Mesenchymal stem cell (in vitro differentiated cells and primary cell): ENCODE measurements around the gene MET.

Experiments
- DNase-seq: peaks from one replicate; pipeline ENCODE4 v3.0.0-alpha.2; 2013
- H2AFZ ChIP-seq: one replicate; pipeline ENCODE4 v1.6.1; 2013; ENCODE audit warnings: low read depth, mild to moderate bottlenecking, control low read depth, inconsistent platforms, low read length, moderate library complexity
- H2AK5ac ChIP-seq: 2 replicates; pipeline ENCODE4 v1.6.1; 2013; ENCODE audit warnings: low read length, moderate library complexity, mild to moderate bottlenecking, inconsistent platforms; ENCODE audit not compliant: severe bottlenecking
- H2BK120ac ChIP-seq: one replicate; pipeline ENCODE4 v1.6.1; 2013; ENCODE audit warnings: low read depth, mild to moderate bottlenecking, inconsistent platforms, low read length, moderate library complexity
- H2BK12ac ChIP-seq, 2 experiments: one replicate each; pipeline ENCODE4 v1.6.1; 2013; ENCODE audit warnings: inconsistent platforms in 2 of 2, low read length in 2 of 2, mild to moderate bottlenecking in 2 of 2, moderate library complexity in 2 of 2, control low read depth in 1 of 2
- H2BK15ac ChIP-seq: one replicate; pipeline ENCODE4 v1.6.1; 2013; ENCODE audit warnings: mild to moderate bottlenecking, low read depth, inconsistent platforms; ENCODE audit not compliant: poor library complexity, severe bottlenecking
- H2BK5ac ChIP-seq: 2 replicates; pipeline ENCODE4 v1.6.1; 2013; ENCODE audit warnings: low read depth, mild to moderate bottlenecking, low read length, control low read depth, inconsistent platforms; ENCODE audit not compliant: poor library complexity, severe bottlenecking
- H3K14ac ChIP-seq, 2 experiments: one replicate each; pipeline ENCODE4 v1.6.1; 2013; ENCODE audit warnings: inconsistent platforms in 2 of 2, low read length in 2 of 2, control low read depth in 1 of 2, mild to moderate bottlenecking in 1 of 2, moderate library complexity in 1 of 2
- H3K18ac ChIP-seq, 2 experiments: one replicate each; pipeline ENCODE4 v1.6.1; 2013; ENCODE audit warnings: inconsistent platforms in 2 of 2, low read length in 2 of 2, control low read depth in 1 of 2, low read depth in 1 of 2, mild to moderate bottlenecking in 1 of 2
- H3K23ac ChIP-seq, 2 experiments: one replicate each; pipeline ENCODE4 v1.6.1; 2013; ENCODE audit warnings: inconsistent platforms in 2 of 2, low read length in 2 of 2, mild to moderate bottlenecking in 2 of 2, moderate library complexity in 2 of 2, control low read depth in 1 of 2
- H3K27ac ChIP-seq: 2 replicates; pipeline ENCODE4 v1.5.1; 2013; ENCODE audit warnings: mild to moderate bottlenecking, moderate library complexity, low read length, control low read depth, inconsistent platforms; ENCODE audit not compliant: poor library complexity, severe bottlenecking
- H3K27me3 ChIP-seq, 2 experiments: 2 replicates each; pipeline versions ENCODE4 v1.6.1 to v1.7.0; 2013; ENCODE audit warnings: low read length in 2 of 2, mild to moderate bottlenecking in 2 of 2, moderate library complexity in 2 of 2, control low read depth in 1 of 2, inconsistent platforms in 1 of 2; ENCODE audit not compliant: control insufficient read depth in 1 of 2, insufficient read depth in 1 of 2
- H3K36me3 ChIP-seq, 2 experiments: 2 replicates each; pipeline versions ENCODE4 v1.6.1 to v1.7.0; 2013; ENCODE audit warnings: low read length in 2 of 2, control low read depth in 1 of 2, inconsistent platforms in 1 of 2, low read depth in 1 of 2, mild to moderate bottlenecking in 1 of 2; ENCODE audit not compliant: insufficient read depth in 2 of 2, control insufficient read depth in 1 of 2
- H3K4ac ChIP-seq, 2 experiments: one replicate each; pipeline ENCODE4 v1.6.1; 2013; ENCODE audit warnings: inconsistent platforms in 2 of 2, low read length in 2 of 2, mild to moderate bottlenecking in 2 of 2, moderate library complexity in 2 of 2, control low read depth in 1 of 2, low read depth in 1 of 2
- H3K4me1 ChIP-seq: 2 replicates; pipeline ENCODE4 v1.6.1; 2013; ENCODE audit warnings: low read depth, low read length, control low read depth; ENCODE audit not compliant: control insufficient read depth, insufficient read depth
- H3K4me2 ChIP-seq: 2 replicates; pipeline ENCODE4 v1.6.1; 2013; ENCODE audit warnings: low read length, mild to moderate bottlenecking, inconsistent platforms; ENCODE audit not compliant: poor library complexity, severe bottlenecking
- H3K4me3 ChIP-seq, 2 experiments: 2 replicates each; pipeline versions ENCODE4 v1.5.1 to v1.7.0; 2013; ENCODE audit warnings: low read length in 2 of 2, mild to moderate bottlenecking in 2 of 2, control low read depth in 1 of 2, low read depth in 1 of 2; ENCODE audit not compliant: insufficient read depth in 1 of 2
- H3K79me1 ChIP-seq: replicated peaks from 2 replicates; pipeline ENCODE4 v1.6.1; 2013; ENCODE audit warnings: mild to moderate bottlenecking, control low read depth, low read length, inconsistent platforms; ENCODE audit not compliant: poor library complexity, severe bottlenecking
- H3K9ac ChIP-seq: 2 replicates; pipeline ENCODE4 v1.7.0; 2013; ENCODE audit warnings: mild to moderate bottlenecking, low read length, moderate library complexity
- H3K9me3 ChIP-seq: 2 replicates; pipeline ENCODE4 v1.7.0; 2013; ENCODE audit warnings: mild to moderate bottlenecking, low read length; ENCODE audit not compliant: control insufficient read depth
- H4K8ac ChIP-seq: one replicate; pipeline ENCODE4 v1.6.1; 2013; ENCODE audit warnings: inconsistent platforms, mild to moderate bottlenecking, low read length, moderate library complexity
- H4K91ac ChIP-seq: one replicate; pipeline ENCODE4 v1.6.1; 2013; ENCODE audit warnings: mild to moderate bottlenecking, low read length, inconsistent platforms
- WGBS: methylation state at CpG from one replicate; pipeline ENCODE4 v1.1.7; 2013; ENCODE audit warnings: mixed read lengths; 5-methylcytosine and 5-hydroxymethylcytosine counted together

MET gene

DNA sequence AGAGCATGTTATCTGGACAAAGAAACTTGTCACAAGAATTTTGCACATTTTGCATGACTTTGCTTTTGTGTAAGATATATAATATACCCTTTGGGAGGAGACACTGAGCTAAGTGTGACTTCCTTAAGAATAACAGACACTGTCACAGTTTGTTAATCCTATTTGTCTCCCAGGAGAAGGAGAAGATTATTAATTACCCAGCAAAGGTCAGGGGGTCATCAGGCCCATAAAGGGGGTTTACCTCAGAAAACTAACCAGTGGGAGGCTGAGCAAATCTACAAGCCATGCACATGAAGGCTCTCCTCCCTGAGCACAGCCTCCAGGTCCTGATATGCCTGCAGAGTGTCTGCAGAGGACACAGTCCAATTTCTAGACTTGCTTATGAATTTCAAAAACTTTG lies 10.1 kb upstream of the MET start:
- no peak overlapping the region for H2BK15ac ChIP-seq
- no peak overlapping the region for H3K4me3 ChIP-seq
- H3K36me3 ChIP-seq: no peaks in the 10 kb centered on the region
- H2BK120ac ChIP-seq: no peak overlapping the region
- H3K4me2 ChIP-seq: no peak overlapping the region
- no peak overlapping the region for H2BK5ac ChIP-seq
- H2BK12ac ChIP-seq: no peak overlapping the region
- H3K27me3 ChIP-seq: no peaks in the 10 kb centered on the region
- H3K23ac ChIP-seq: no peak overlapping the region
- peaks cover 2% of the 10 kb centered on the region for H3K4me1 ChIP-seq
- H3K14ac ChIP-seq: no peak overlapping the region
- no peak overlapping the region for H3K9ac ChIP-seq
- H3K9me3 ChIP-seq: peaks cover 3% of the 10 kb centered on the region
- no peak overlapping the region for H2AK5ac ChIP-seq
- no peak overlapping the region for H3K18ac ChIP-seq
- no peaks in the 10 kb centered on the region for H3K79me1 ChIP-seq
- H4K91ac ChIP-seq: no peak overlapping the region
- no peak for DNase-seq
- H2AFZ ChIP-seq: no peak overlapping the region
- no peak overlapping the region for H4K8ac ChIP-seq
- no peak overlapping the region for H3K4ac ChIP-seq
- no peak overlapping the region for H3K27ac ChIP-seq

DNA sequence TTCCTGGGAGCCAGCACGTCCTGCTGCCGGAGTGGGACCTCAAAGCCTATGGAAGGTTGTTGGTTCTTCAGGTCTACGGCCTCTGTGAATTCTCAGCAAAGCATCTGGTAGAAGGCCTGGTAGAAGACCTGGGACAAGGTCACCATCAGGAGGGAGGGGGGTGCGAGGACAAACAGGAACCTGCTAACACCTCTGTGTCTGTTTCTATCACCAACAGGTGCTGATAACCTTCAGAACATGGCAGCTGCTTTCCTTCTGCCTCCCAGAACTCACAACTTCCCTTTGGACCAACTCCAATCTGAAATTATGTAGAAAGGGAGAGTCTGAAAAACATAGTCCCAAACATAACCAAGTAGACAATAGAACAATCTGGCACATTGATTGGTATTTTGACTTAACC lies 8.3 kb upstream of the MET start:
- Histone ChIP-seq H2AK5ac (no peak overlapping the region), H3K79me1 (no peaks in the 10 kb centered on the region), H3K14ac (no peak overlapping the region), H4K8ac (no peak overlapping the region), H3K23ac (no peak overlapping the region), H2BK12ac (no peak overlapping the region), H2AFZ (no peak overlapping the region), H3K4me1 (peaks cover 2% of the 10 kb centered on the region), H3K9me3 (peaks cover 3% of the 10 kb centered on the region), H3K36me3 (no peaks in the 10 kb centered on the region), H3K27ac (no peak overlapping the region), H3K18ac (no peak overlapping the region), H2BK120ac (no peak overlapping the region), H2BK15ac (no peak overlapping the region), H3K27me3 (no peaks in the 10 kb centered on the region), H3K4me2 (no peak overlapping the region), H3K4ac (no peak overlapping the region), H4K91ac (no peak overlapping the region), H2BK5ac (no peak overlapping the region), H3K9ac (no peak overlapping the region), H3K4me3 (no peak overlapping the region)
- DNase-seq: no peak
- WGBS: 87% methylated on average over 4 of the region's 4 CpGs

GRCh38 chr7:116665332-116665996 lies 6.5 kb upstream of the MET start:
- Histone ChIP-seq H3K36me3 (no peaks in the 10 kb centered on the region), H2BK12ac (no peak overlapping the region), H3K9ac (no peak overlapping the region), H2BK120ac (no peak overlapping the region), H3K4me1 (peaks cover 2% of the 10 kb centered on the region), H4K8ac (no peak overlapping the region), H3K4ac (no peak overlapping the region), H2BK5ac (no peak overlapping the region), H3K4me3 (no peak overlapping the region), H3K79me1 (no peaks in the 10 kb centered on the region), H2AFZ (no peak overlapping the region), H2BK15ac (no peak overlapping the region), H3K4me2 (no peak overlapping the region), H2AK5ac (no peak overlapping the region), H3K9me3 (no peaks in the 10 kb centered on the region), H3K23ac (no peak overlapping the region), H4K91ac (no peak overlapping the region), H3K27ac (no peak overlapping the region), H3K18ac (no peak overlapping the region), H3K27me3 (no peaks in the 10 kb centered on the region), H3K14ac (no peak overlapping the region)
- WGBS: 86% methylated on average over 1 of the region's 2 CpGs
- no peak for DNase-seq

- 60% methylated on average over 1 of the region's 1 CpG for WGBS
- Histone ChIP-seq H2BK12ac (no peak overlapping the region), H4K8ac (no peak overlapping the region), H2BK5ac (no peak overlapping the region), H2AFZ (no peak overlapping the region), H3K4ac (no peak overlapping the region), H3K9ac (no peak overlapping the region), H3K27ac (no peak overlapping the region), H3K9me3 (no peaks in the 10 kb centered on the region), H2BK120ac (no peak overlapping the region), H3K79me1 (no peaks in the 10 kb centered on the region), H2BK15ac (no peak overlapping the region), H4K91ac (no peak overlapping the region), H3K4me3 (no peak overlapping the region), H2AK5ac (no peak overlapping the region), H3K18ac (no peak overlapping the region), H3K36me3 (no peaks in the 10 kb centered on the region), H3K27me3 (no peaks in the 10 kb centered on the region), H3K14ac (no peak overlapping the region), H3K4me2 (no peak overlapping the region), H3K4me1 (peaks cover 2% of the 10 kb centered on the region), H3K23ac (no peak overlapping the region)
- no peak for DNase-seq
Observed at GRCh38 chr7:116669769-116670168, 2.2 kb upstream of the MET start.
